ENCODE data around the gene CPLX4.

Gene CPLX4

GRCh38 chr18:59344996-59345395 lies 26.5 kb upstream of the CPLX4 start:
- Histone ChIP-seq H2AFZ (ENCODE audit: low read length, unreplicated experiment) (no peak overlapping the region), H3K79me2 (ENCODE audit: control insufficient read depth, insufficient read depth, low read length, unreplicated experiment) (peaks cover 51% of the 10 kb centered on the region), H3K4me1 (ENCODE audit: control insufficient read depth, insufficient read depth, low read length, unreplicated experiment) (no peaks in the 10 kb centered on the region), H3K27me3 (ENCODE audit: insufficient read depth, low read length) (no peaks in the 10 kb centered on the region), H3K4me3 (ENCODE audit: low read depth, low read length) (no peak overlapping the region), H3K36me3 (ENCODE audit: insufficient read depth, low read length) (peaks cover 78% of the 10 kb centered on the region), H3K27ac (ENCODE audit: low read depth, low read length) (no peak overlapping the region)

GRCh38 chr18:59343926-59344325 lies 25.5 kb upstream of the CPLX4 start:
- Histone ChIP-seq H2AFZ (ENCODE audit: low read length, unreplicated experiment) (no peak overlapping the region), H3K27me3 (ENCODE audit: insufficient read depth, low read length) (no peaks in the 10 kb centered on the region), H3K36me3 (ENCODE audit: insufficient read depth, low read length) (peaks cover 70% of the 10 kb centered on the region), H3K79me2 (ENCODE audit: control insufficient read depth, insufficient read depth, low read length, unreplicated experiment) (peaks cover 51% of the 10 kb centered on the region), H3K4me1 (ENCODE audit: control insufficient read depth, insufficient read depth, low read length, unreplicated experiment) (no peaks in the 10 kb centered on the region), H3K4me3 (ENCODE audit: low read depth, low read length) (no peak overlapping the region), H3K27ac (ENCODE audit: low read depth, low read length) (no peak overlapping the region)

GRCh38 chr18:59340817-59341216 lies 22.4 kb upstream of the CPLX4 start:
- H3K4me3 ChIP-seq (ENCODE audit: low read depth, low read length) = no peak overlapping the region
- H2AFZ ChIP-seq (ENCODE audit: low read length, unreplicated experiment) = no peak overlapping the region
- H3K27me3 ChIP-seq (ENCODE audit: insufficient read depth, low read length) = no peaks in the 10 kb centered on the region
- peaks cover 60% of the 10 kb centered on the region for H3K36me3 ChIP-seq (ENCODE audit: insufficient read depth, low read length)
- H3K27ac ChIP-seq (ENCODE audit: low read depth, low read length) = no peak overlapping the region
- peaks cover 50% of the 10 kb centered on the region for H3K79me2 ChIP-seq (ENCODE audit: control insufficient read depth, insufficient read depth, low read length, unreplicated experiment)
- H3K4me1 ChIP-seq (ENCODE audit: control insufficient read depth, insufficient read depth, low read length, unreplicated experiment) = no peaks in the 10 kb centered on the region

GRCh38 chr18:59340312-59340711 lies 21.9 kb upstream of the CPLX4 start:
- H3K4me1 ChIP-seq (ENCODE audit: control insufficient read depth, insufficient read depth, low read length, unreplicated experiment) = no peaks in the 10 kb centered on the region
- H3K79me2 ChIP-seq (ENCODE audit: control insufficient read depth, insufficient read depth, low read length, unreplicated experiment) = peaks cover 45% of the 10 kb centered on the region
- H2AFZ ChIP-seq (ENCODE audit: low read length, unreplicated experiment) = no peak overlapping the region
- H3K27ac ChIP-seq (ENCODE audit: low read depth, low read length) = no peak overlapping the region
- H3K27me3 ChIP-seq (ENCODE audit: insufficient read depth, low read length) = no peaks in the 10 kb centered on the region
- H3K4me3 ChIP-seq (ENCODE audit: low read depth, low read length) = no peak overlapping the region
- peaks cover 55% of the 10 kb centered on the region for H3K36me3 ChIP-seq (ENCODE audit: insufficient read depth, low read length)

DNA sequence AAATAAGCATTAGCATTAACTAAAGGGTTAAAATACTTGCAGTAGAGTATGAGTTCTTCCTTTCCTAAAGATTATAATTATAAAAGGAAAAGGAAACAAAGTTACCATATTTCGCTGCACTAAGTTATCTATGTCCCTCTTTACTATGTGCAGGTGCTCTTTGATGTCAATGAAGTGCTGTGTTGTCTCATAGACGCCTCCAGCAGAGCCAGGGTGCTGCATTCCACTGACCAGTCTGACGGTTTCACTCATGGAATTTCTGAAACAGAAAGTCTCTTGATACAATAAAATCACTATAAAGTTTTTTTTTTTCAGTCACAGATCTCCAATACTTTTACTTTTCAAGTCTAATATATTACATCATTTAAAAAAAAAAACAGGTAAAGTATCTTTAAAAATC lies 14.5 kb upstream of the CPLX4 start:
- Histone ChIP-seq H3K4me3 (ENCODE audit: low read depth, low read length) (no peak overlapping the region), H3K36me3 (ENCODE audit: insufficient read depth, low read length) (peaks cover 63% of the 10 kb centered on the region), H2AFZ (ENCODE audit: low read length, unreplicated experiment) (no peak overlapping the region), H3K27me3 (ENCODE audit: insufficient read depth, low read length) (no peaks in the 10 kb centered on the region), H3K4me1 (ENCODE audit: control insufficient read depth, insufficient read depth, low read length, unreplicated experiment) (no peaks in the 10 kb centered on the region), H3K27ac (ENCODE audit: low read depth, low read length) (no peak overlapping the region), H3K79me2 (ENCODE audit: control insufficient read depth, insufficient read depth, low read length, unreplicated experiment) (no peaks in the 10 kb centered on the region)

DNA sequence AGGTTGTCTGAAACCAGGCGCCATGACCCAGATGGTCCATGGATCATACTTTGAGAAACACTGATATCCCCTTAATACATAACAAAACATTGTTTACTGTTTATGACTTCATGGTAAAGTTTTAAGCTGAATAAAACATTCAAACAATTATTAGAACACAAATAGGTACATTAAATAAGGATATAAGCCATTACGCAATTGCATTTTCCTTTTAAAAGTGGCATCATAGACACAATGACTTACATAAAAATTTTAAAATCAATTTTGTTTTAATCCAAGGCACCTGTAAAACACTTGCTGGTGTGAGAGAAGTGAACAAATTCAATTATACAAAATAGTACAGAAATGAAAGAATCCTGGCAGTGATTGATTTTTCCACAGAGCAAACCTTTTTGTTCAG lies 10.2 kb upstream of the CPLX4 start:
- no peaks in the 10 kb centered on the region for H3K27me3 ChIP-seq (ENCODE audit: insufficient read depth, low read length)
- no peak overlapping the region for H3K27ac ChIP-seq (ENCODE audit: low read depth, low read length)
- no peak overlapping the region for H3K4me3 ChIP-seq (ENCODE audit: low read depth, low read length)
- no peaks in the 10 kb centered on the region for H3K4me1 ChIP-seq (ENCODE audit: control insufficient read depth, insufficient read depth, low read length, unreplicated experiment)
- peaks cover 69% of the 10 kb centered on the region for H3K36me3 ChIP-seq (ENCODE audit: insufficient read depth, low read length)
- H2AFZ ChIP-seq (ENCODE audit: low read length, unreplicated experiment) = no peak overlapping the region
- H3K79me2 ChIP-seq (ENCODE audit: control insufficient read depth, insufficient read depth, low read length, unreplicated experiment) = no peaks in the 10 kb centered on the region

DNA sequence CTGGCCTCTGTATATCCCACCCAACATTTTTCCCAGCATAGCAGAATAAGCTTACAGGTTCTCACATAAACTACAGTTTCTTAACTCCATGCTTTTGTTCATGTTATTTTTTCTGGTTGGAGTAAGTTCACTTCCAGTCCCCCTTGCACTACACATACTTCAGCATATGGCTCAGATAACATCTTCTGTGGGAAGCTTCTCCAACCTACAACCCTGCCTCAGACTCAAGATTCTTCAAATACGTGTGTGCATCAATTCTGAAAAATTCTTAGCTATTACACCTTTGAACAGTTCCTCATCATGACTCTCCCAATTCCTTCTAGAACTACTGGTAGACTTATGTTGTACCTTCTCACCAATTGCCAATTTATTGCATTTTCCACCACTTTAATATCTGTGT lies 7.5 kb upstream of the CPLX4 start:
- no peak overlapping the region for H2AFZ ChIP-seq (ENCODE audit: low read length, unreplicated experiment)
- no peaks in the 10 kb centered on the region for H3K27me3 ChIP-seq (ENCODE audit: insufficient read depth, low read length)
- H3K27ac ChIP-seq (ENCODE audit: low read depth, low read length) = no peak overlapping the region
- H3K36me3 ChIP-seq (ENCODE audit: insufficient read depth, low read length) = peaks cover 46% of the 10 kb centered on the region
- H3K4me1 ChIP-seq (ENCODE audit: control insufficient read depth, insufficient read depth, low read length, unreplicated experiment) = no peaks in the 10 kb centered on the region
- no peaks in the 10 kb centered on the region for H3K79me2 ChIP-seq (ENCODE audit: control insufficient read depth, insufficient read depth, low read length, unreplicated experiment)
- H3K4me3 ChIP-seq (ENCODE audit: low read depth, low read length) = no peak overlapping the region

DNA sequence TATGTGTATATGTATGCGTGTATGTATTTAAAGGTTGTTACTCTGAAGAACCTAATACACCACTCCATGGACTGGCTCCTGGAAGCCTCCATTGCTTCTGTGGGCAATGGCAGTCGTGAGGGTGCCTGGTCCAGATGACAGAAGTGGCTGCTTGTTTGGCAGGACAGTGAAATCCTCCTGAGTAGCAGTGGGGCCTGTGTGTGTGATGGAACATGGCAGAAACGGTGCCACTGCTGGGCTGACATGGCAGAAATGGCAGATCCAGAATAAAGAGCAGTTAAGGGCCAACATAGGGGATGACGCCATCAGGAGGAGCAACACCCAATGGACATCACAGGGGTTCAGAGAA lies 6.1 kb upstream of the CPLX4 start:
- Histone ChIP-seq H3K4me3 (ENCODE audit: low read depth, low read length) (no peak overlapping the region), H3K79me2 (ENCODE audit: control insufficient read depth, insufficient read depth, low read length, unreplicated experiment) (no peaks in the 10 kb centered on the region), H3K4me1 (ENCODE audit: control insufficient read depth, insufficient read depth, low read length, unreplicated experiment) (no peaks in the 10 kb centered on the region), H3K27me3 (ENCODE audit: insufficient read depth, low read length) (0 out of 2 replicates have a peak, but pooled peaks cover under 1% of the 10 kb centered on the region), H2AFZ (ENCODE audit: low read length, unreplicated experiment) (no peak overlapping the region), H3K27ac (ENCODE audit: low read depth, low read length) (no peak overlapping the region), H3K36me3 (ENCODE audit: insufficient read depth, low read length) (peaks cover 36% of the 10 kb centered on the region)

- Histone ChIP-seq H3K4me3 (ENCODE audit: low read depth, low read length) (no peak overlapping the region), H2AFZ (ENCODE audit: low read length, unreplicated experiment) (no peak overlapping the region), H3K79me2 (ENCODE audit: control insufficient read depth, insufficient read depth, low read length, unreplicated experiment) (no peaks in the 10 kb centered on the region), H3K36me3 (ENCODE audit: insufficient read depth, low read length) (peaks cover 31% of the 10 kb centered on the region), H3K27me3 (ENCODE audit: insufficient read depth, low read length) (peaks cover 5% of the 10 kb centered on the region; the same call in 1 of the 2 replicates), H3K27ac (ENCODE audit: low read depth, low read length) (no peak overlapping the region), H3K4me1 (ENCODE audit: control insufficient read depth, insufficient read depth, low read length, unreplicated experiment) (no peaks in the 10 kb centered on the region)
Measured at GRCh38 chr18:59323931-59324622, 5.6 kb upstream of the CPLX4 start.

DNA sequence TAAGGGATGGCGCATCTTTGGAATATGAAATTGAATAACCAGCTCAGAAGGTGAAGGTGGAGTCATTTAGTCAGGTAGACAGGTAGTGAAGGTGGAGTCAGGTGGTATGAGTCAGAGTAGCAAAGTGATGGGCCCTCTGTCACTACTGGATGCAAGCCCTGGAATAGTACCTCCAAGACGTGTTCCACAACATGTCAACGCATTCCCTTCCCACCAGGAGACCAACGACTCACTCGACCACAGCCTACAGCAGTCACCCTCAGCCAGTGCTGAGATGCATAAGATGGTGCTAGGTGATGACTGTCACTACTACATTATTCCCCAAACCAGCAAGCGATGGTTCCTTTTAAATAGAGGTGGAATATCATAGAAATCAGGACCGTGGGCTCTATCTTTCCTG lies 6.8 kb downstream of the CPLX4 start:
- H3K36me3 ChIP-seq (ENCODE audit: insufficient read depth, low read length) = no peaks in the 10 kb centered on the region
- H3K4me1 ChIP-seq (ENCODE audit: control insufficient read depth, insufficient read depth, low read length, unreplicated experiment) = no peaks in the 10 kb centered on the region
- no peak overlapping the region for H3K4me3 ChIP-seq (ENCODE audit: low read depth, low read length)
- H2AFZ ChIP-seq (ENCODE audit: low read length, unreplicated experiment) = no peak overlapping the region
- no peaks in the 10 kb centered on the region for H3K79me2 ChIP-seq (ENCODE audit: control insufficient read depth, insufficient read depth, low read length, unreplicated experiment)
- peaks cover 36% of the 10 kb centered on the region for H3K27me3 ChIP-seq (ENCODE audit: insufficient read depth, low read length)
- H3K27ac ChIP-seq (ENCODE audit: low read depth, low read length) = no peak overlapping the region

DNA sequence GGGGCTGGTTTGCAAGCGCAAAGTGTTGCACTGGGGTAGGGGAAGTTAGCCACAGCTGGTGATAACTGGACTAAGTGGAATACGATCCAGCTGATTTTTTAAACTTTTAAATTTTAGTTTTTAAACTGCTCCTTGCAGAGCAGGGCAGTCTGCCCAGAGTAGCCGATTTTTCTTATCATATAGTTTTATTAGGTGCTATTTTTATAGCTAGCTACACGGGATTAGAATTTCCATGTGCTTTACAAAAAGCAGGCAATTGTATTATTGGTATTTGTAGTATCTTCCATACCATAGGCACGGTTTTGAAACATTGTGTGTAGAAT lies 9.6 kb downstream of the CPLX4 start:
- Histone ChIP-seq H3K27me3 (ENCODE audit: insufficient read depth, low read length) (peaks cover 55% of the 10 kb centered on the region), H3K4me1 (ENCODE audit: control insufficient read depth, insufficient read depth, low read length, unreplicated experiment) (no peaks in the 10 kb centered on the region), H3K27ac (ENCODE audit: low read depth, low read length) (no peak overlapping the region), H2AFZ (ENCODE audit: low read length, unreplicated experiment) (peak overlapping the region; percentile 87), H3K36me3 (ENCODE audit: insufficient read depth, low read length) (no peaks in the 10 kb centered on the region), H3K79me2 (ENCODE audit: control insufficient read depth, insufficient read depth, low read length, unreplicated experiment) (no peaks in the 10 kb centered on the region), H3K4me3 (ENCODE audit: low read depth, low read length) (peak overlapping the region; percentile 73)
